ENCODE measurements around the gene MMP25. TPM values are rescaled to one million over a fixed set of nuclear protein-coding genes. Genes with fewer than 3 reads are reported as not detected.

The MMP25 gene
- total and polyA plus RNA-seq, 9 of the 15 experiments (the other 6 are each of a cell fraction or from before 2014, with no cell fraction given): 0.03 to 0.04 TPM; not detected in 7

GRCh38 chr16:3059041-3059722, 12.8 kb downstream of the MMP25 start:
- Histone ChIP-seq H3K9ac (ENCODE audit: insufficient read depth in 1 of 2, low read depth in 2 of 2, low read length in 2 of 2) (peak overlapping the region; percentile 85 to 97), H3K4me3 (peak overlapping the region; percentile 93), H2AFZ (ENCODE audit: low read depth, low read length) (peak overlapping the region; percentile 97), H3K79me2 (ENCODE audit: control insufficient read depth, insufficient read depth, low read length) (peaks cover 2% of the 10 kb centered on the region; the same call in 2 of the 3 replicates), H3K36me3 (ENCODE audit: control insufficient read depth, insufficient read depth, low read length) (no peaks in the 10 kb centered on the region), H4K20me1 (replicated peaks; ENCODE audit: control insufficient read depth, insufficient read depth, low read length) (0 out of 2 replicates have a peak, but pooled peaks cover 3% of the 10 kb centered on the region), H3K4me1 (replicated peaks in 1 of 2; ENCODE audit: control insufficient read depth in 2 of 2, insufficient read depth in 2 of 2, low read length in 2 of 2) (peaks cover 8 to 38% of the 10 kb centered on the region in 2 experiments), H3K9me3 (replicated peaks; ENCODE audit: control insufficient read depth, insufficient read depth, low read depth, low read length) (no peaks in the 10 kb centered on the region), H3K27me3 (ENCODE audit: control insufficient read depth in 2 of 2, insufficient read depth in 2 of 2, low read length in 2 of 2) (no peaks in the 10 kb centered on the region), H3K27ac (ENCODE audit: extremely low read depth, low read depth, low read length) (peak overlapping the region; percentile 83), H3K9me1 (ENCODE audit: control insufficient read depth, insufficient read depth, low read length) (peaks cover 4% of the 10 kb centered on the region), H3K4me2 (ENCODE audit: insufficient read depth, low read length) (peak overlapping the region; percentile 93)
- POLR2A ChIA-PET: interaction anchor here (0.6 to 1.2 kb wide), 8 partner anchors 11 to 109 kb away, joined by 3 to 4 read pairs (median 3); no protein-coding TSS in a partner anchor
- ATAC-seq (peak; percentile 95), FAIRE-seq (peak; percentile 46), DNase-seq (ENCODE audit: extremely low read depth in 1 of 4, low spot score in 3 of 4) (peak; percentile 93 to 98 (median 96))
- BruUV-seq (replicated peaks): no TSS peak
- in situ Hi-C loops (cut with MboI) (no loop called here), intact Hi-C loops (cut with micrococcal nuclease) (loop anchor here (1.0 to 10.0 kb wide), 4 partner anchors 28 to 116 kb away; no protein-coding TSS in a partner anchor)
- WGBS (ENCODE audit: insufficient coverage, low coverage, missing lambda C conversion rate): 0% methylated on average over 29 of the region's 67 CpGs
- CTCF ChIA-PET (ENCODE audit: low intra/inter-chr PET ratio): interaction anchor here (0.6 to 2.6 kb wide), 9 partner anchors 27 to 1194 kb away, joined by 3 to 20 read pairs (median 4); no protein-coding TSS in a partner anchor
- no peak for TF ChIP-seq CC2D1A (IDR thresholded peaks at IDR 0.05)
- no peak for TF ChIP-seq MECOM (CRISPR knock-in tag; IDR thresholded peaks at IDR 0.05)
- TF ChIP-seq ARID2 (IDR thresholded peaks at IDR 0.05): 0 out of 2 replicates have a peak, but pooled peaks have one; percentile 12
- TF ChIP-seq TFAP4 (CRISPR knock-in tag; IDR thresholded peaks at IDR 0.05; ENCODE audit: borderline replicate concordance): peak; percentile 64; the same call in 1 of the 2 replicates
- no peak for TF ChIP-seq ZC3H8 (IDR thresholded peaks at IDR 0.05)
- no peak for TF ChIP-seq ZNF217 (CRISPR knock-in tag; IDR thresholded peaks at IDR 0.05)
- no peak for TF ChIP-seq ATF6 (CRISPR knock-in tag; IDR thresholded peaks at IDR 0.05)
- no peak for TF ChIP-seq ZNF551 (CRISPR knock-in tag; IDR thresholded peaks at IDR 0.05)
- TF ChIP-seq FOXM1 (IDR thresholded peaks at IDR 0.05; ENCODE audit: low read depth): no peak
- no peak; the same call in 1 of the 2 replicates for TF ChIP-seq FOXM1 (CRISPR knock-in tag; IDR thresholded peaks at IDR 0.05; ENCODE audit: low read depth)
- TF ChIP-seq JUNB (CRISPR knock-in tag; conservative IDR thresholded peaks at IDR 0.05): no peak
- TF ChIP-seq KAT8 (IDR thresholded peaks at IDR 0.05; ENCODE audit: low read depth): no peak
- TF ChIP-seq ZNF395 (CRISPR knock-in tag; IDR thresholded peaks at IDR 0.05): no peak
- TF ChIP-seq MYC (IDR thresholded peaks at IDR 0.05; ENCODE audit: low read depth, low read length): peak; percentile 79
- no peak for TF ChIP-seq MYC (CRISPR knock-in tag; IDR thresholded peaks at IDR 0.05; ENCODE audit: borderline replicate concordance, low read depth)
- TF ChIP-seq FIP1L1 (IDR thresholded peaks at IDR 0.05; ENCODE audit: low read depth, low read length, poor library complexity, severe bottlenecking): no peak
- TF ChIP-seq ZNF512 (tag; IDR thresholded peaks at IDR 0.05): no peak

Measured in K562 (cell line).